ENCODE measurements around the gene TBC1D32. TPM values are rescaled to one million over a fixed set of nuclear protein-coding genes. Genes with fewer than 3 reads are reported as not detected.
"Not testable (repeated sequence)": the region's sequence is repeated elsewhere in the genome, so short reads cannot be mapped to it uniquely, and the experiment has no call there.

TBC1D32 gene
- total RNA-seq, 3 donors from 2014 or later (not counting 1 experiment from before 2014, with no cell fraction given), result 8.9 to 17.4 (median 14.2) TPM

DNA sequence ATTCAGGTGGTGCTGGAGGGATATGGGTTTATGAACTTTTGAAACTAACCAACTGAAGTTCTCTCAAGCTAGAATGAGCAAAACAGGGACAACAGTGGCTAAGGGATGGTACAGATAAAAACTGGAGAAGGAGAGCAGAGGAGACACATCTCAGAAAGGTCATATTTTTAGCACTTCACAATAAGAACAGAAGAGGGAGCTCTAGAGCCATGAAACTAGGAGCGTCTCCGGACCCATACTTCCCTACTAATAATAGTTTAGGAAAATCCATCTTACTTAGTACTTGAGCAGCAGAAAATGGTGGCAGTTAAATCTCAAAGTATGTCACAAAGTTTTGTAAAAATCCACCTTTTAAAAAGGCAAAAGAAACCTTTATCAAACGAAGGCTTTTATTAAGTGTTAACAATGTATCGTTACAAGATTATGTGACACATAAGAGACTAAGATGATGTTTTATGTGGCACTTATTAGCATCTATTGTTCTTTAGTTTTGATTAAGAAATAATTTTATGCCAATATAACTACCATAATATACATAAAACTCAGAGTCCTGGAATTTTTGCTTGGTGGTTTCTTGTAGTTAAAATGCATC is 278.6 kb downstream of the TBC1D32 start:
- Mint-ChIP-seq H3K27me3 (ENCODE audit: low read depth in 2 of 2) (no peaks in the 10 kb centered on the region), H3K9me3 (peaks cover 0 to 2% of the 10 kb centered on the region in 2 donors), H3K27ac (no peak overlapping the region), H3K4me3 (no peak overlapping the region), H3K4me1 (peaks cover 0 to 4% of the 10 kb centered on the region in 2 donors), H3K36me3 (no peaks in the 10 kb centered on the region)
- intact Hi-C loops (cut with micrococcal nuclease), result no loop called here
- H3K9me3 ChIP-seq (ENCODE audit: control insufficient read depth, insufficient read depth, low read length), result no peaks in the 10 kb centered on the region
- TF ChIP-seq, protein P1, sequence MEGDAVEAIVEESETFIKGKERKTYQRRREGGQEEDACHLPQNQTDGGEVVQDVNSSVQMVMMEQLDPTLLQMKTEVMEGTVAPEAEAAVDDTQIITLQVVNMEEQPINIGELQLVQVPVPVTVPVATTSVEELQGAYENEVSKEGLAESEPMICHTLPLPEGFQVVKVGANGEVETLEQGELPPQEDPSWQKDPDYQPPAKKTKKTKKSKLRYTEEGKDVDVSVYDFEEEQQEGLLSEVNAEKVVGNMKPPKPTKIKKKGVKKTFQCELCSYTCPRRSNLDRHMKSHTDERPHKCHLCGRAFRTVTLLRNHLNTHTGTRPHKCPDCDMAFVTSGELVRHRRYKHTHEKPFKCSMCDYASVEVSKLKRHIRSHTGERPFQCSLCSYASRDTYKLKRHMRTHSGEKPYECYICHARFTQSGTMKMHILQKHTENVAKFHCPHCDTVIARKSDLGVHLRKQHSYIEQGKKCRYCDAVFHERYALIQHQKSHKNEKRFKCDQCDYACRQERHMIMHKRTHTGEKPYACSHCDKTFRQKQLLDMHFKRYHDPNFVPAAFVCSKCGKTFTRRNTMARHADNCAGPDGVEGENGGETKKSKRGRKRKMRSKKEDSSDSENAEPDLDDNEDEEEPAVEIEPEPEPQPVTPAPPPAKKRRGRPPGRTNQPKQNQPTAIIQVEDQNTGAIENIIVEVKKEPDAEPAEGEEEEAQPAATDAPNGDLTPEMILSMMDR (IDR thresholded peaks at IDR 0.05), result peak; percentile 53
- DNase-seq (peak in 1 of 2 donors; percentile 56), ATAC-seq (peak in 2 of 3 donors; percentile 37 to 50)
- WGBS (ENCODE audit: insufficient coverage), result no CpG with 5 or more reads among the region's 4 CpGs
- no peaks in the 10 kb centered on the region for H3K36me3 ChIP-seq (ENCODE audit: control insufficient read depth, insufficient read depth, low read length)
- no peak overlapping the region for H3K27ac ChIP-seq (ENCODE audit: low read length)
- H3K27me3 ChIP-seq (ENCODE audit: control insufficient read depth, insufficient read depth, low read length), result no peaks in the 10 kb centered on the region
- H3K4me1 ChIP-seq (ENCODE audit: control insufficient read depth, insufficient read depth, low read length), result no peaks in the 10 kb centered on the region
- no peak overlapping the region for H3K4me3 ChIP-seq (ENCODE audit: low read length)

DNA sequence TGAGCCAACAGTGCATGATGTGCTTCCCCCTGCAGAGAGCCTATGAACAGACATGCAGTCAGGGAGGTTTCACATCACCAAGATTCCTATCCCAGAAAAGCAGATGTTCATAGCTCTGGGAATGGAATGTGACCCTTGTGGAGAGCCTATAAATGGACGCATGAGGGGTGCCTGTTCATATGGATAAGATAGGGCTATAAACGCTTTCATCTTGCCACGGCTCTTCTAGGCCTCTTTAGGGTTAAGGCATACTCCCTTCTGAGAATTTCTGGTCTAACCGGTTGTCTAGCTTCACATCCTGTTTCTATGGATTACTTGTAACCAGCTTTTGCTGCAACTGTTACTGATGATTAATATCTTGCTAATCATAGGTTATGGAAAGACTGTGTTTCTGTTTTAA is 285.7 kb downstream of the TBC1D32 start:
- H3K4me3 ChIP-seq (ENCODE audit: low read length); H3K36me3 ChIP-seq (ENCODE audit: control insufficient read depth, insufficient read depth, low read length); DNase-seq; H3K27ac ChIP-seq (ENCODE audit: low read length); H3K9me3 ChIP-seq (ENCODE audit: control insufficient read depth, insufficient read depth, low read length); H3K4me1 ChIP-seq (ENCODE audit: control insufficient read depth, insufficient read depth, low read length); H3K36me3 Mint-ChIP-seq; intact Hi-C loops (cut with micrococcal nuclease); H3K27ac Mint-ChIP-seq; H3K27me3 ChIP-seq (ENCODE audit: control insufficient read depth, insufficient read depth, low read length); H3K4me3 Mint-ChIP-seq; ATAC-seq; H3K9me3 Mint-ChIP-seq; H3K4me1 Mint-ChIP-seq; H3K27me3 Mint-ChIP-seq (ENCODE audit: low read depth in 2 of 2): not testable (repeated sequence)
- WGBS (ENCODE audit: insufficient coverage), result no CpG with 5 or more reads among the region's 4 CpGs

GRCh38 chr6:121044905-121045304 is 289.4 kb downstream of the TBC1D32 start:
- H3K27ac Mint-ChIP-seq; intact Hi-C loops (cut with micrococcal nuclease); H3K27me3 ChIP-seq (ENCODE audit: control insufficient read depth, insufficient read depth, low read length); H3K4me1 ChIP-seq (ENCODE audit: control insufficient read depth, insufficient read depth, low read length); H3K9me3 ChIP-seq (ENCODE audit: control insufficient read depth, insufficient read depth, low read length); H3K36me3 ChIP-seq (ENCODE audit: control insufficient read depth, insufficient read depth, low read length); H3K36me3 Mint-ChIP-seq; H3K27me3 Mint-ChIP-seq (ENCODE audit: low read depth in 2 of 2); H3K4me3 Mint-ChIP-seq; H3K4me1 Mint-ChIP-seq; H3K4me3 ChIP-seq (ENCODE audit: low read length); ATAC-seq; H3K27ac ChIP-seq (ENCODE audit: low read length); DNase-seq: not testable (repeated sequence)
- H3K9me3 Mint-ChIP-seq, result peaks cover 3 to 11% of the 10 kb centered on the region in 2 donors
- WGBS (ENCODE audit: insufficient coverage), result 93% methylated on average over 2 of the region's 2 CpGs

DNA sequence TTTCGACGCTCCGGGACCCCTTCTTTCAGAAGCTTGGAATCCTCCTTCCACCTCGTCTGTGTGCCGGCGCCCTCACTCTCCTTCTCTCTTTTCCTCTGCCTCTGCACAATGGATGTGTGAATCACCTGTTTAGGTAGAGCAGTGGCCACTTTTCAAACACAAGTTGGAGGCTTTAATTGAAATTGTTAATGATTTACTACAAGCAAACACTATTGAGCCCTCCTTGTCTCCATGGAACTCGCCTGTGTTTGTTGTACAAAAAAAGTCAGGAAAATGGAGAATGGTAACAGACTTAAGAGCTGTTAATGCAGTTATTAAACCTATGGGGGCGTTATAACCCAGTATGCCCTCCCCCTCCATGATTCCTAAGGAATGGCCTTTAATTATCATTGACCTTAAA is 290.6 kb downstream of the TBC1D32 start:
- H3K27ac Mint-ChIP-seq, result not testable (repeated sequence)

DNA sequence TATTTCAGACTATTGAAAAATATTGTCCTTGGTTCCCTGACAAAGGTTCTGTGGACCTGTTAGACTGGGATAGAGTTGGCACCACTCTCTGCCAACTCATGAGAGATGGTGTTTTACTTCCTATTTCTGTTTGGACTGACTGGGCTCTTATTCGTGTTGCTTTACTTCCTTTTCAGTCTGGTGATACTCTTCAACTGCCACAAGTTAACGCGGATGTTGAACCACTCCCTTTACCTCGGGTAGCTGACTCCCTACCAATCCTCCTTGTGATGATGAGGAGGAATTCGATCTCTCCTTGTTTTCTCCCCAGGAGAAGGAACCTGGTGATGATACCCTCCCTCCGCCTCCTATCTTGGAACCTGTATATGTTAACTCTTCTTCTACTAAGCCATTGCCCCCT is 291.1 kb downstream of the TBC1D32 start:
- H3K4me1 Mint-ChIP-seq; H3K36me3 Mint-ChIP-seq; H3K4me1 ChIP-seq (ENCODE audit: control insufficient read depth, insufficient read depth, low read length); H3K27me3 ChIP-seq (ENCODE audit: control insufficient read depth, insufficient read depth, low read length); H3K9me3 ChIP-seq (ENCODE audit: control insufficient read depth, insufficient read depth, low read length); intact Hi-C loops (cut with micrococcal nuclease); H3K27ac ChIP-seq (ENCODE audit: low read length); DNase-seq; H3K36me3 ChIP-seq (ENCODE audit: control insufficient read depth, insufficient read depth, low read length); H3K27me3 Mint-ChIP-seq (ENCODE audit: low read depth in 2 of 2); H3K4me3 ChIP-seq (ENCODE audit: low read length); H3K27ac Mint-ChIP-seq; H3K4me3 Mint-ChIP-seq; ATAC-seq: not testable (repeated sequence)
- 59% methylated on average over 2 of the region's 6 CpGs for WGBS (ENCODE audit: insufficient coverage)
- H3K9me3 Mint-ChIP-seq, result peaks cover 3 to 17% of the 10 kb centered on the region in 2 donors

More for the DNA sequence above, 290.6 kb downstream of the TBC1D32 start:
- H3K27me3 Mint-ChIP-seq (ENCODE audit: low read depth in 2 of 2); DNase-seq; H3K4me3 Mint-ChIP-seq; ATAC-seq; H3K4me1 Mint-ChIP-seq; H3K4me3 ChIP-seq (ENCODE audit: low read length); H3K36me3 Mint-ChIP-seq; H3K4me1 ChIP-seq (ENCODE audit: control insufficient read depth, insufficient read depth, low read length); intact Hi-C loops (cut with micrococcal nuclease); H3K27ac ChIP-seq (ENCODE audit: low read length); H3K9me3 ChIP-seq (ENCODE audit: control insufficient read depth, insufficient read depth, low read length); H3K36me3 ChIP-seq (ENCODE audit: control insufficient read depth, insufficient read depth, low read length); H3K27me3 ChIP-seq (ENCODE audit: control insufficient read depth, insufficient read depth, low read length): not testable (repeated sequence)
- 87% methylated on average over 7 of the region's 8 CpGs for WGBS (ENCODE audit: insufficient coverage)
- peaks cover 3 to 17% of the 10 kb centered on the region in 2 donors for H3K9me3 Mint-ChIP-seq
